ENCODE measurements around the gene CFAP52. TPM values are rescaled to one million over a fixed set of nuclear protein-coding genes. Genes with fewer than 3 reads are reported as not detected.

Gene CFAP52
- total RNA-seq, 1 donor from 2014 or later, result not detected

- no peak overlapping the region for H3K4me3 Mint-ChIP-seq (ENCODE audit: unreplicated experiment)
- H3K36me3 Mint-ChIP-seq (ENCODE audit: low read depth), result peaks cover 12% of the 10 kb centered on the region
- DNase-seq (ENCODE audit: low spot score), result no peak
- peaks cover 8% of the 10 kb centered on the region for H3K9me3 Mint-ChIP-seq (ENCODE audit: low read depth)
- H3K27me3 Mint-ChIP-seq (ENCODE audit: low read depth), result no peaks in the 10 kb centered on the region
- peaks cover 6% of the 10 kb centered on the region for H3K4me1 Mint-ChIP-seq (ENCODE audit: low read depth)
- no peak for TF ChIP-seq CTCF (IDR thresholded peaks at IDR 0.05)
- no peak overlapping the region for H3K27ac Mint-ChIP-seq (ENCODE audit: unreplicated experiment)
These were observed 101.0 kb downstream of the CFAP52 start for GRCh38 chr17:9677411-9677810.

- Mint-ChIP-seq H3K36me3 (ENCODE audit: low read depth) (peaks cover 12% of the 10 kb centered on the region), H3K4me3 (ENCODE audit: unreplicated experiment) (no peak overlapping the region), H3K4me1 (ENCODE audit: low read depth) (peaks cover 6% of the 10 kb centered on the region), H3K9me3 (ENCODE audit: low read depth) (peaks cover 8% of the 10 kb centered on the region), H3K27ac (ENCODE audit: unreplicated experiment) (no peak overlapping the region), H3K27me3 (ENCODE audit: low read depth) (no peaks in the 10 kb centered on the region)
- TF ChIP-seq CTCF (IDR thresholded peaks at IDR 0.05), result no peak
- no peak for DNase-seq (ENCODE audit: low spot score)
These were observed 101.5 kb downstream of the CFAP52 start for GRCh38 chr17:9677896-9678295.

- Mint-ChIP-seq H3K9me3 (ENCODE audit: low read depth) (peaks cover 7% of the 10 kb centered on the region), H3K27me3 (ENCODE audit: low read depth) (no peaks in the 10 kb centered on the region), H3K27ac (ENCODE audit: unreplicated experiment) (no peak overlapping the region), H3K4me3 (ENCODE audit: unreplicated experiment) (no peak overlapping the region), H3K36me3 (ENCODE audit: low read depth) (peaks cover 13% of the 10 kb centered on the region), H3K4me1 (ENCODE audit: low read depth) (no peaks in the 10 kb centered on the region)
- DNase-seq (ENCODE audit: low spot score), result no peak
- no peak for TF ChIP-seq CTCF (IDR thresholded peaks at IDR 0.05)
These were observed 108.6 kb downstream of the CFAP52 start for GRCh38 chr17:9684955-9685621.

Other genes with a start within 250 kb of the CFAP52 start
- 50.6 to 64.4 TPM (median 55.7 TPM) in 3 replicates for gene STX8, start 822 bp upstream of the CFAP52 start, total RNA-seq
- 2.6 to 4.3 TPM (median 2.7 TPM) in 3 replicates for gene USP43, start 68.9 kb downstream of the CFAP52 start, total RNA-seq
- gene DHRS7C, start 214.9 kb downstream of the CFAP52 start, total RNA-seq, result 0.62 to 1.8 TPM in 2 of 3 replicates, not detected in the other
- not detected in 3 replicates for gene GSG1L2, start 245.4 kb downstream of the CFAP52 start, total RNA-seq
- 2.2 to 5.4 TPM (median 2.3 TPM) in 3 replicates for gene GLP2R, start 249.3 kb downstream of the CFAP52 start, total RNA-seq

Measured in chondrocyte (in vitro differentiated cells).